GM18520 (cell line): Measurements from ENCODE around the gene LRBA.
"Not testable (repeated sequence)": the region's sequence is repeated elsewhere in the genome, so short reads cannot be mapped to it uniquely, and the experiment has no call there.

Experiments
- ATAC-seq: cut with Tn5 transposase; IDR thresholded peaks from one replicate; pipeline ENCODE4 v1.9.1; 2021; ENCODE audit not compliant: unreplicated experiment

LRBA gene

GRCh38 chr4:150949342-150949741 lies 65.7 kb downstream of the LRBA start:
- ATAC-seq: no peak

GRCh38 chr4:150948710-150949109 lies 66.4 kb downstream of the LRBA start:
- no peak for ATAC-seq

- ATAC-seq: no peak
Measured at GRCh38 chr4:150948074-150948473, 67.0 kb downstream of the LRBA start.

GRCh38 chr4:150944660-150945059 lies 70.4 kb downstream of the LRBA start:
- no peak for ATAC-seq

GRCh38 chr4:150943818-150944217 lies 71.3 kb downstream of the LRBA start:
- ATAC-seq: no peak

DNA sequence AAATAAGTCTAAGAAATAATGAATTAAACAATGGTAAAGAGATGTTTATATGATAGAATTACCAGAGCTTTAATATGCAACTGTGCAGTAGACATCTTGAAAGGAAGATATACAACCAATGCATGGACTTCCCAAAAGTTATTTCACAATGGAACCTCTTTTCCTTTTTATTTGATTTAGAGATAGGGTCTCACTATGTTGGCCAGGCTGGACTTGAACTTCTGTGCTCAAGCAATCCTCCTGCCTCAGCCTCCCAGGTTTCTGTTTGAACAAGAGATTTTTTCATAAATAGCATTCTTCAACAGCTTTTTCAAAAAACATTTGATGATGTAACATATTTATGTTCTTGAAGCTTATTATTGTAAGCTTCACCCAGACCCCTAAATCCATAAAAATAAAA lies 72.0 kb downstream of the LRBA start:
- ATAC-seq: no peak

- no peak for ATAC-seq
Measured at GRCh38 chr4:150942539-150942938, 72.5 kb downstream of the LRBA start.

DNA sequence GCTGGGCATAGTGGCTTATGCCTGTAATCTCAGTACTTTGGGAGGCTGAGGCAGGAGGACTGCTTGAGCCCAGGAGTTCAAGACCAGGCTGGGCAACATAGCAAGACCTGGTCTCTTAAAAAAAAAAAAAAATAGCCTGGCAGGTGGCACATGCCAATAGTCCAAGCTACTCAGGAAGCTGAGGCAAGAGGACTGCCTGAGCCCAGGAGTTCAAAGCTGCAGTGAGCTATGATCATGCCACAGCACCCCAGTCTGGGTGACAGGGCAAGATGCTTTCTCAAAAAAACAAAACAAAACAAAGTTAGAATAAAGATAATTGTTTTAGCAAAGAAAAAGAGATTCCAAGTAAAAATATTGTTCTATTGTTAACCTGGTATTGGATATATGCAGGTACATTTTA lies 75.0 kb downstream of the LRBA start:
- no peak for ATAC-seq

DNA sequence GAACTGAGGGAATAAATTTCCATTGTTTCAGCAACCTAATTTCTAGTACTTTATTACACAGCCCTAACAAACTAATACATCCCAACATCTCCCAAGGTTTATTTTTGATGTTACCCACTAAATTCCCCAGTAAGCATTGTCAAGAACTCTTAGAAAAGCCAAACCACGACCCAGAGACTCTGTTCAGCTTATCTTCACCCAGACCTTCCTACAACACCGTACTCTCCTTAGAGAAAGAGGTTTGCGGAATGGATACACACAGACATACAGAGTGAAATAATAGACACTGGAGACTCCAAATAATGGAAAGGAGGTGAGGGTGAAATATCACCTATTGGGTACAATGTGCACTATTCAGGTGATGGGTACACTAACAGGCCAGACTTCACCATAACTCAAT lies 75.6 kb downstream of the LRBA start:
- ATAC-seq: no peak

DNA sequence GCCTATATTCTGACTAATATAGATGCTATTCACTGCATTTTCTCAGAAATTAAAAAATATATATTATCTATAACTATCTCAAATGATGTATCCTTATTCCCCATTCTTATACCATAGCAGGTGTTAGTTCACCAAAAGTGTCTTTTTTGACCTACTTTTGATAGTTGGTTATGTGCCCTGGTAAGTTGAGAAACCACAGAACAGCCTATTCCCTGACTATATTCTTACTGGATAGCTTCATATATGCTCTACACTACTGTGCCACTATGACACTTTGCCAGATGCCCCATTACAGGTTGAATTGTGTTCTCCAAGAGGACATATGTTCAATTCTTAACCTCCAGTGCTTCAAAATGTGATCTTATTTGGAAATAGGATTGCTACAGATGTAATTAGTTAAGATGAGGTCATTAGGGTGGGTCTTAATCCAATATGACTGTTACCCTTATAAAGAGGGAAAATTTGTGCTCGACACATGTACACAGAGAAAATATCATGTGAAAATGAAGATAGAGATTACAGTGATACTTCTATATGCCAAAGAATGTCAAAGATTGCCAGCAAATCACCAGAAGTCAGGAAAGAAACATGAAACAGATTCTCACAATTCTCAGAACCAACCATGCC lies 76.1 kb downstream of the LRBA start:
- ATAC-seq: no peak

- ATAC-seq: no peak
Measured at GRCh38 chr4:150938417-150938816, 76.7 kb downstream of the LRBA start.

- ATAC-seq: no peak
Measured at GRCh38 chr4:150934022-150934421, 81.1 kb downstream of the LRBA start.

DNA sequence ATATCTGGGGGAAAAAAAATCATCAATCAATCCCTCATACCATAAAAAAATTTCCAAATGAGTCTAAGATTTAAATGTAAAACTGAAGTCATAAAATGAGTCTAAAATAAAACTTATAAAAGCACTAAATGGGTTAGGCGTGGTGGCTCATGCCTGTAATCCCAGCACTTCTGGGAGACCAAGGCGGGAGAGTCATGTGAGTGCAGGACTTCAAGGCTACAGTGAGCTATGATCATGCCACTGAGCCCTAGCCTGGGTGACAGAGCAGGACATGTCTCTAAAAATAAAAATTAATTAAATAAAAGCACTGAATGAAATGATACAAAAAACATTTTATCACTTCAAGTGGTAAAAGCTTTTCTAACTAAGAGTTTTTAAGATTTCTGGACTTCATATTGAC lies 83.3 kb downstream of the LRBA start:
- no peak for ATAC-seq

DNA sequence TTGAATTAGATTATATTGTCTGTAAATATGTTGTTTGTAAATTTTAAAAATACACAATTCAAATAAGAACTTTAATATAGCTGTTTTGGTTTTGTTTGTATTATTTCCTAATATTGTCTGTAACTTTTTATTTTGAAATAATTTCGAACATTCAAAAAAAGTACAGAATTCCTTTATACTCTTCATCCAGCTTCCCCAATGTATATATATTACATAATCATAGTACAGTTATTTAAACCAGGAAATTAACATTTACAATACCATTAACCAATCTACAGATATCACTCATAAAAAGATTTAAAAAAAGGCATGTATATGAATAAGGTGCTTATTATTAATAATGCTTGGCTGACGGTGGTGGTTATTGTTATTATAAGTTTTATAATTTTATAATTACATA lies 84.1 kb downstream of the LRBA start:
- no peak for ATAC-seq

- no peak for ATAC-seq
Measured at GRCh38 chr4:150923945-150924344, 91.1 kb downstream of the LRBA start.

DNA sequence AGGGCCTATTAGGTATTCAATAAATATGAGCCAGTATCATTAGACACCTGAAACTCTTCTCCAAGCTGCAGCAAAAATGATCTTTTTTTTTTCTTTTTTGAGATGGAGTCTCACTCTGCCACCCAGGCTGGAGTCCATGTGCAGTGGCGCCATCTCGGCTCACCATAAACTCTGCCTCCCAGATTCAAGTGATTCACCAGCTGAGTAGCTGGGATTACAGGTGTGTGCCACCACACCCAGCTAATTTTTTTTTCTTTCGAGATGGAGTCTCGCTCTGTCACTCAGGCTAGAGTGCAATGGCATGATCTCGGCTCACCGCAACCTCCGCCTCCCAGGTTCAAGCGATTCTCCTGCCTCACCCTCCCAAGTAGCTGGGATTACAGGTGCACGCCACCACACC lies 93.6 kb downstream of the LRBA start:
- not testable (repeated sequence) for ATAC-seq

DNA sequence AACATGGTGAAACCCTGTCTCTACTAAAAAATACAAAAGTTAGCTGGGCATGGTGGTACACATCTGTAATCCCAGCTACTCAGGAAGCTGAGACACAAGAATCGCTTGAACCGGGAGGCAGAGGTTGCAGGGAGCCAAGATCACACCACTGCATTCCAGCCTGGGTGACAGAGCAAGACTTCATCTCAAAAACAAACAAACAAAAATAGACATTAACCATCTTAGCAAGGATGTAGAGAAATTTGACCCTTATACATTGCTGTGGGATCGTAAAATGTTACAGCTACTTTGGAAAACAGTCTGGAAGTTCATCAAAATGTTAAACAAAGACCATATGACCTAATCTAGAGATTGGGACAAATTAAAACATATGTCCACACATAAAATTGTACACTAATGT lies 96.5 kb downstream of the LRBA start:
- ATAC-seq: not testable (repeated sequence)

GRCh38 chr4:150911326-150911725 lies 103.8 kb downstream of the LRBA start:
- ATAC-seq: no peak

DNA sequence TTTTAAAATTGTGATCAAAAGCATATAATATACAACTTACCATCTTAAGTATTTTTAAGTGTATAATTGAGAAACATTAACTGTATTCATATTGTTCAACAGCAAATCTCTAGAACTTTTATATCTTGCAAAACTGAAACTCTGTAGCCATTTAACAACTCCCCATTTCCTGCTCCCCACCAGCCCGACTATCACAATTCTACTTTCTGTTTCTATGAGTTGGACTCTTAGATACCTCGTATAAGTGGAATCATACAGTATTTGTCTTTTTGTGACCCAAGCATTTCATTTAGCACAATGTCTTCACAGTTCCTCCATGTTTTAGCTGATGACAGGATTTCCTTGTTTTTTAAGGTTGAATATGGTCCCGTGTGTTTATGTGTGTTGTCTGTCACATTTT lies 106.0 kb downstream of the LRBA start:
- no peak for ATAC-seq

DNA sequence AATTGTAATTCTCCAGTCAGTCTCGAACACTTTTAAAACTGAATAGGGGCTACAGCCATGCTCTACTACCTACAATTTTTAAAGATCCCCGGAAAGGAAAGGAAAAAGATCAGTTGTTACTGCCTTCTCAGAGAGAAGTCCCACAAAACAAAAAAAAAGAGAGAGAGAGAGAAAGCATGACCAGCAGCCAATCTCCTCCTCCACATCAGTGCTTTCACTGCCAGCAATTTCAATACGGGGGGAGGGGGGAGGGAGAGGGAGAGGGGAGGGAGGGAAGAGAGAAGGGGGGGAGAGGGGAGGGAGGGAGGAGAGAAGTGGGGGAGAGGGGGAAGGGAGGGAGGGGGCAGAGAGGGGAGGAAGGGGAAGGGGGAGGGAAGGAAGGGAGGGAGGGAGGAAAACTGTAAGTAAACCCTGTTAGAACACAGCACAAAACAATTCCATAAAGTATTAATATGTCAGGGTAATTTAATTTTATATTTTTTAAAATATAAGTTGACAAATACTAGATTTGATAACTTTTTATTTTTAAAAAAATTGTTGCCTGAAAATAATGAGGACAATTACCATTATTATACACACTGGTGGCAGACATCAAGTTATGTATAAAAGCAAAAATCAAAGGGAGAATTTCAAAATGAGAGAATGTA lies 108.0 kb downstream of the LRBA start:
- no peak for ATAC-seq

- ATAC-seq: no peak
Measured at GRCh38 chr4:150904671-150905070, 110.4 kb downstream of the LRBA start.

DNA sequence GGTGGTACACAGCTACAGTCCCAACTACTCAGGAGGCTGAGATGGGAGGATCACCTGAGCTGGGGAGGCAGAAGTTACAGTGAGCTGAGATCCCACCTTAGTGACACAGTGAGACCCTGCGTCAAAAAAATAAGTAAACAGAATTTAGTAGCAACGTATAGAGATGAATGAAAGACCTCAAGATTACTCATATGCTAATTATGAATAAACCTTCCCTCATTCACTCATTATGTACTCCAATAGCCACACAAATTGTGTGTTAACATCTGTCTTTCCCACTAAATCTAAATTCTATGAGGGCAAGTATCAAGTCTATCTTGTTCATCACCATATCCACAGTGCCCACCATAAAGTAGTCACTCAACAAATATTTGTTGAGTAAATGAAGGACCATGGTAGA lies 111.5 kb downstream of the LRBA start:
- no peak for ATAC-seq

DNA sequence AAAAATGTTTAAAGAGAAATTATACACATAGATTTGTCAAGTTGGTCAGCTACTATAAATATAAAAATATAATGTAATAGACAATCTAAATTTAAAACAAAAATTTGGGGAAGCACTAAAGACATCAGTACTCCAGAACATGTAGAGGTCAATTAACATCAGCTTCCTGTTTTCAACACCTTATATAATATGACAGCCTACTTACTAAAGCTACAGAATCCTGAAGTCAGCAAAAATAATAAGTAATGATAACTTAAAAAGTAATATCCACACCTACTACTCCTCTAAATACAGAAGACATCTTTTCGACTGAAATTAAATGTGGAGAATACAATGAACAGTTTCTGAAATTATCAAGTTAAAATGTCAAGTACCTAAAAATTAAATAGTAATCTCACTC lies 118.6 kb downstream of the LRBA start:
- ATAC-seq: no peak
